Right lobe of liver (tissue), 4 donors: ENCODE results near the gene SH3RF2.

Source experiments
- POLR2A ChIP-seq: fragments of 450-650 bp; IDR thresholded peaks from one replicate; pipeline ENCODE4 v1.6.1; 2017; ENCODE audit warnings: antibody characterized with exemption, mild to moderate bottlenecking
- TF ChIP-seq, protein P1 (sequence below), 4 donors: fragments of 200-600 bp in 3 of 4; fragments of 450-650 bp in 1 of 4; IDR thresholded peaks; one replicate each; pipeline versions ENCODE4 v1.5.1 to v1.8.0; 2016 to 2022; ENCODE audit warnings: antibody characterized with exemption in 4 of 4, mild to moderate bottlenecking in 2 of 4
- donor health status: DM: no; HTN: no; CAD: no.
- donor health status: DM: no; HTN: no; CAD: no.
- donor health status: DM: no; HTN: yes; CAD: no.

DNA sequence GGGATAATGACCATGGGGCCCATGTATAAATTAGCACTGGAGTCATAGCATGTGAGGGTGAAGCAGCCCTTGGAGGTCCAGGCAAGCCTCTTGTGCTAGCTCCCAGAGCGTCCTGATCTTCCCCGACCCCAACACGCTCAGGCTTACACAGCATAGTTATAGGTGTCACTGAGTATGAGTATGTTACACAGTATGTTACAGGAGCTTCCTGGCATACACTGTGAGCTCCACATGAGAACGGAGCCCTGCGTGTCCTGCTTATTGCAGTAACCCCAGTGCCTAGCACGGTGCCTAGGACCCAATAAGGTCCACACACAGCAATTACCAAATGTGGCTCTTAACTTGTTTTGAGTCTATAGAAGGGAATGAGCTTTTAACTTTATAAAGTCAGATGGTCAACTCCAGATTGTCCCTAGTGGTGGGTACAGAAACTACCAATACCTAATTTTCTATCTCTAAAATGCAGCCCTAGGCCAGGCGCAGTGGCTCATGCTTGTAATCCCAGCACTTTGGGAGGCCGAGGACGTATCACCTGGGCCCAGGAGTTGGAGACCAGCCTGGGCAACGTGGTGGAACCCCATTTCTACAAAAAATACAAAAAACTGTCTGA is 104.9 kb downstream of the SH3RF2 start:
- TF ChIP-seq, protein P1, sequence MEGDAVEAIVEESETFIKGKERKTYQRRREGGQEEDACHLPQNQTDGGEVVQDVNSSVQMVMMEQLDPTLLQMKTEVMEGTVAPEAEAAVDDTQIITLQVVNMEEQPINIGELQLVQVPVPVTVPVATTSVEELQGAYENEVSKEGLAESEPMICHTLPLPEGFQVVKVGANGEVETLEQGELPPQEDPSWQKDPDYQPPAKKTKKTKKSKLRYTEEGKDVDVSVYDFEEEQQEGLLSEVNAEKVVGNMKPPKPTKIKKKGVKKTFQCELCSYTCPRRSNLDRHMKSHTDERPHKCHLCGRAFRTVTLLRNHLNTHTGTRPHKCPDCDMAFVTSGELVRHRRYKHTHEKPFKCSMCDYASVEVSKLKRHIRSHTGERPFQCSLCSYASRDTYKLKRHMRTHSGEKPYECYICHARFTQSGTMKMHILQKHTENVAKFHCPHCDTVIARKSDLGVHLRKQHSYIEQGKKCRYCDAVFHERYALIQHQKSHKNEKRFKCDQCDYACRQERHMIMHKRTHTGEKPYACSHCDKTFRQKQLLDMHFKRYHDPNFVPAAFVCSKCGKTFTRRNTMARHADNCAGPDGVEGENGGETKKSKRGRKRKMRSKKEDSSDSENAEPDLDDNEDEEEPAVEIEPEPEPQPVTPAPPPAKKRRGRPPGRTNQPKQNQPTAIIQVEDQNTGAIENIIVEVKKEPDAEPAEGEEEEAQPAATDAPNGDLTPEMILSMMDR (IDR thresholded peaks at IDR 0.05): peak; percentile 30 to 51 (median 34)
- TF ChIP-seq POLR2A: no peak
